SK-N-SH treated with all-trans-retinoic acid at 6 μM for 48 hours (cell line): Measurements from ENCODE around the gene DLG1.

Experiments
- ATAC-seq: fragments of 200-7000 bp; cut with Tn5 transposase; 3 replicates; pipeline ENCODE4 v1.9.1; 2020; ENCODE audit warnings: mild to moderate bottlenecking, moderate library complexity
- ARNTL ChIP-seq: fragments of 450-650 bp; formaldehyde crosslinking; IDR thresholded peaks from 2 replicates; pipeline ENCODE4 v1.5.0; 2020; ENCODE audit warnings: low read depth, mild to moderate bottlenecking, moderate library complexity, borderline replicate concordance
- BACH2 ChIP-seq: fragments of 250-450 bp; sonication (Bioruptor Pico); IDR thresholded peaks from 2 replicates; pipeline ENCODE4 v1.9.0; 2021; ENCODE audit warnings: mild to moderate bottlenecking, borderline replicate concordance
- CREB5 ChIP-seq: fragments of 250-450 bp; sonication (Bioruptor Pico); IDR thresholded peaks from 2 replicates; pipeline ENCODE4 v1.5.1; 2020; ENCODE audit warnings: low read depth, mild to moderate bottlenecking, moderate library complexity
- CSDC2 ChIP-seq: fragments of 250-450 bp; sonication (Bioruptor Pico); IDR thresholded peaks from 2 replicates; pipeline ENCODE4 v1.5.0; 2020; ENCODE audit warnings: mild to moderate bottlenecking, moderate library complexity
- CSRNP3 ChIP-seq: fragments of 250-450 bp; sonication (Bioruptor Pico); IDR thresholded peaks from 2 replicates; pipeline ENCODE4 v1.5.1; 2021; ENCODE audit warnings: mild to moderate bottlenecking, moderate library complexity
- ESRRG ChIP-seq: fragments of 250-450 bp; sonication (Bioruptor Pico); IDR thresholded peaks from 2 replicates; pipeline ENCODE4 v1.6.1; 2021; ENCODE audit warnings: mild to moderate bottlenecking
- GLIS3 ChIP-seq: fragments of 250-450 bp; sonication (Bioruptor Pico); IDR thresholded peaks from 2 replicates; pipeline ENCODE4 v1.5.0; 2020; ENCODE audit warnings: mild to moderate bottlenecking, moderate library complexity
- ISL1 ChIP-seq: fragments of 250-450 bp; sonication (Bioruptor Pico); IDR thresholded peaks from 2 replicates; pipeline ENCODE4 v2.1.2; 2022; ENCODE audit warnings: mild to moderate bottlenecking, moderate library complexity
- OSR1 ChIP-seq: fragments of 250-450 bp; sonication (Bioruptor Pico); IDR thresholded peaks from 2 replicates; pipeline ENCODE4 v1.8.0; 2022; ENCODE audit warnings: moderate library complexity, mild to moderate bottlenecking, inconsistent platforms
- PPARA ChIP-seq: fragments of 250-450 bp; sonication (Bioruptor Pico); IDR thresholded peaks from 2 replicates; pipeline ENCODE4 v1.5.0; 2020; ENCODE audit warnings: mild to moderate bottlenecking, borderline replicate concordance
- RARB ChIP-seq: fragments of 250-450 bp; sonication (Bioruptor Pico); IDR thresholded peaks from 2 replicates; pipeline ENCODE4 v1.8.0; 2021; ENCODE audit warnings: mild to moderate bottlenecking, moderate library complexity
- SNAI2 ChIP-seq: fragments of 250-450 bp; sonication (Bioruptor Pico); IDR thresholded peaks from 2 replicates; pipeline ENCODE4 v1.5.0; 2020; ENCODE audit warnings: mild to moderate bottlenecking, moderate library complexity
- TCF4 ChIP-seq: fragments of 250-450 bp; sonication (Bioruptor Pico); IDR thresholded peaks from 2 replicates; pipeline ENCODE4 v1.8.0; 2021; ENCODE audit warnings: mild to moderate bottlenecking, moderate library complexity, borderline replicate concordance
- TOX ChIP-seq: fragments of 250-450 bp; sonication (Bioruptor Pico); IDR thresholded peaks from 2 replicates; pipeline ENCODE4 v1.8.0; 2021; ENCODE audit warnings: mild to moderate bottlenecking, moderate library complexity, borderline replicate concordance
- ZC3H10 ChIP-seq: fragments of 250-450 bp; sonication (Bioruptor Pico); IDR thresholded peaks from 2 replicates; pipeline ENCODE4 v1.5.1; 2021; ENCODE audit warnings: mild to moderate bottlenecking, moderate library complexity
- ZFP3 ChIP-seq: fragments of 250-450 bp; sonication (Bioruptor Pico); IDR thresholded peaks from 2 replicates; pipeline ENCODE4 v1.5.0; 2020; ENCODE audit warnings: mild to moderate bottlenecking, moderate library complexity
- ZFP30 ChIP-seq: fragments of 450-650 bp; formaldehyde crosslinking; IDR thresholded peaks from 2 replicates; pipeline ENCODE4 v1.5.0; 2022; ENCODE audit warnings: mild to moderate bottlenecking, moderate library complexity
- ZNF565 ChIP-seq: fragments of 450-650 bp; formaldehyde crosslinking; conservative IDR thresholded peaks from 2 replicates; pipeline ENCODE4 v1.5.0; 2020; ENCODE audit warnings: low read depth, mild to moderate bottlenecking, moderate library complexity
- ZNF70 ChIP-seq: fragments of 450-650 bp; formaldehyde crosslinking; IDR thresholded peaks from 2 replicates; pipeline ENCODE4 v1.5.0; 2020; ENCODE audit warnings: mild to moderate bottlenecking, moderate library complexity
- ZNF8 ChIP-seq: fragments of 450-650 bp; formaldehyde crosslinking; IDR thresholded peaks from 2 replicates; pipeline ENCODE4 v1.5.0; 2020; ENCODE audit warnings: mild to moderate bottlenecking, moderate library complexity
- TF ChIP-seq, protein P1 (sequence below): fragments of 250-450 bp; sonication (Bioruptor Pico); IDR thresholded peaks from 2 replicates; pipeline ENCODE4 v1.8.0; 2020; ENCODE audit warnings: mild to moderate bottlenecking, moderate library complexity, borderline replicate concordance

DLG1 gene

GRCh38 chr3:197242784-197243432 is 55.5 kb downstream of the DLG1 start:
- no peak for ATAC-seq

GRCh38 chr3:197241173-197241572 is 57.2 kb downstream of the DLG1 start:
- ATAC-seq: no peak
- TF ChIP-seq CSDC2 (CRISPR knock-in tag) (no peak), ZNF8 (CRISPR knock-in tag) (no peak), ZFP30 (CRISPR knock-in tag) (no peak), TCF4 (CRISPR knock-in tag) (no peak), ZC3H10 (CRISPR knock-in tag) (no peak), SNAI2 (no peak), ISL1 (no peak), GLIS3 (CRISPR knock-in tag) (no peak), RARB (CRISPR knock-in tag) (no peak), ARNTL (no peak), CREB5 (CRISPR knock-in tag) (no peak), ESRRG (CRISPR knock-in tag) (no peak), ZFP3 (CRISPR knock-in tag) (no peak), OSR1 (CRISPR knock-in tag) (no peak), PPARA (CRISPR knock-in tag) (no peak), ZNF70 (CRISPR knock-in tag) (no peak), ZNF565 (CRISPR knock-in tag) (no peak)
- TF ChIP-seq, protein P1, sequence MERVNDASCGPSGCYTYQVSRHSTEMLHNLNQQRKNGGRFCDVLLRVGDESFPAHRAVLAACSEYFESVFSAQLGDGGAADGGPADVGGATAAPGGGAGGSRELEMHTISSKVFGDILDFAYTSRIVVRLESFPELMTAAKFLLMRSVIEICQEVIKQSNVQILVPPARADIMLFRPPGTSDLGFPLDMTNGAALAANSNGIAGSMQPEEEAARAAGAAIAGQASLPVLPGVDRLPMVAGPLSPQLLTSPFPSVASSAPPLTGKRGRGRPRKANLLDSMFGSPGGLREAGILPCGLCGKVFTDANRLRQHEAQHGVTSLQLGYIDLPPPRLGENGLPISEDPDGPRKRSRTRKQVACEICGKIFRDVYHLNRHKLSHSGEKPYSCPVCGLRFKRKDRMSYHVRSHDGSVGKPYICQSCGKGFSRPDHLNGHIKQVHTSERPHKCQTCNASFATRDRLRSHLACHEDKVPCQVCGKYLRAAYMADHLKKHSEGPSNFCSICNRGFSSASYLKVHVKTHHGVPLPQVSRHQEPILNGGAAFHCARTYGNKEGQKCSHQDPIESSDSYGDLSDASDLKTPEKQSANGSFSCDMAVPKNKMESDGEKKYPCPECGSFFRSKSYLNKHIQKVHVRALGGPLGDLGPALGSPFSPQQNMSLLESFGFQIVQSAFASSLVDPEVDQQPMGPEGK: no peak
- TF ChIP-seq, all 23 proteins: peak for 0

More at GRCh38 chr3:197242784-197243432, 55.5 kb downstream of the DLG1 start:
- TF ChIP-seq TOX (CRISPR knock-in tag) (no peak), ZFP3 (CRISPR knock-in tag) (no peak), ZNF8 (CRISPR knock-in tag) (no peak), CSRNP3 (CRISPR knock-in tag) (no peak), ZC3H10 (CRISPR knock-in tag) (no peak), ISL1 (no peak), CREB5 (CRISPR knock-in tag) (no peak), RARB (CRISPR knock-in tag) (no peak), CSDC2 (CRISPR knock-in tag) (no peak), ZNF70 (CRISPR knock-in tag) (no peak)

GRCh38 chr3:197239857-197240256 is 58.6 kb downstream of the DLG1 start:
- ATAC-seq: no peak
- TF ChIP-seq ZC3H10 (CRISPR knock-in tag) (no peak), SNAI2 (no peak), ZFP3 (CRISPR knock-in tag) (no peak), TOX (CRISPR knock-in tag) (no peak), ESRRG (CRISPR knock-in tag) (no peak), CSRNP3 (CRISPR knock-in tag) (no peak), ZNF8 (CRISPR knock-in tag) (no peak), ARNTL (no peak)
- TF ChIP-seq, all 23 proteins: peak for 0

- no peak for ATAC-seq
- TF ChIP-seq ZNF8 (CRISPR knock-in tag) (no peak), ZFP30 (CRISPR knock-in tag) (no peak), GLIS3 (CRISPR knock-in tag) (no peak), ARNTL (no peak), TCF4 (CRISPR knock-in tag) (no peak), BACH2 (CRISPR knock-in tag) (no peak), SNAI2 (no peak), CREB5 (CRISPR knock-in tag) (no peak)
These were observed 59.6 kb downstream of the DLG1 start for GRCh38 chr3:197238842-197239241.
